ENCODE measurements around the gene SLC23A2.
A peak's percentile ranks its signal among the peaks of the same experiment; 100 is the strongest.

SLC23A2 gene

DNA sequence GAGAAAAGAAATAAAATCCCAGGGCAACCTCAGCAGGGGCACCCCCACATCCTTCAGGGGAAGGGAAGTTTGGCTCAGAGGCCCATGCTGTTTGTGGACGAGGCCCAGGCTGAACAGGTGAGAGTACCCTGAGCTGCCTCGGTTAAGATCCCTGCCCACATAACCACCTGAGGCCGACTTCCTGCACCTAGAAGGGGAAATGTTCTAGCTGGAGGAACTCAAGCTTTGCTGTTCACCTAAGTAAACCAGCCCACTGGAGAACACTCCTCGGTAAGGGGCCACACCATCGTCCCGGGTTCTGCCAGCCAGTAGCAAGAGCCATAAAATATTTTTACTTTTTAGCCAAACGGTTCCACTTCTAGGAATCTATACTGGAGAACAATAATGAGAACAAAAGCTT is 88.2 kb downstream of the SLC23A2 start:
- H3K4me3 ChIP-seq (ENCODE audit: low read depth, low read length): no peak overlapping the region
- no peak for DNase-seq (ENCODE audit: low read depth)
- TF ChIP-seq, protein P1, sequence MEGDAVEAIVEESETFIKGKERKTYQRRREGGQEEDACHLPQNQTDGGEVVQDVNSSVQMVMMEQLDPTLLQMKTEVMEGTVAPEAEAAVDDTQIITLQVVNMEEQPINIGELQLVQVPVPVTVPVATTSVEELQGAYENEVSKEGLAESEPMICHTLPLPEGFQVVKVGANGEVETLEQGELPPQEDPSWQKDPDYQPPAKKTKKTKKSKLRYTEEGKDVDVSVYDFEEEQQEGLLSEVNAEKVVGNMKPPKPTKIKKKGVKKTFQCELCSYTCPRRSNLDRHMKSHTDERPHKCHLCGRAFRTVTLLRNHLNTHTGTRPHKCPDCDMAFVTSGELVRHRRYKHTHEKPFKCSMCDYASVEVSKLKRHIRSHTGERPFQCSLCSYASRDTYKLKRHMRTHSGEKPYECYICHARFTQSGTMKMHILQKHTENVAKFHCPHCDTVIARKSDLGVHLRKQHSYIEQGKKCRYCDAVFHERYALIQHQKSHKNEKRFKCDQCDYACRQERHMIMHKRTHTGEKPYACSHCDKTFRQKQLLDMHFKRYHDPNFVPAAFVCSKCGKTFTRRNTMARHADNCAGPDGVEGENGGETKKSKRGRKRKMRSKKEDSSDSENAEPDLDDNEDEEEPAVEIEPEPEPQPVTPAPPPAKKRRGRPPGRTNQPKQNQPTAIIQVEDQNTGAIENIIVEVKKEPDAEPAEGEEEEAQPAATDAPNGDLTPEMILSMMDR (IDR thresholded peaks at IDR 0.05; ENCODE audit: insufficient read depth, low read depth, low read length, missing control alignments): no peak

DNA sequence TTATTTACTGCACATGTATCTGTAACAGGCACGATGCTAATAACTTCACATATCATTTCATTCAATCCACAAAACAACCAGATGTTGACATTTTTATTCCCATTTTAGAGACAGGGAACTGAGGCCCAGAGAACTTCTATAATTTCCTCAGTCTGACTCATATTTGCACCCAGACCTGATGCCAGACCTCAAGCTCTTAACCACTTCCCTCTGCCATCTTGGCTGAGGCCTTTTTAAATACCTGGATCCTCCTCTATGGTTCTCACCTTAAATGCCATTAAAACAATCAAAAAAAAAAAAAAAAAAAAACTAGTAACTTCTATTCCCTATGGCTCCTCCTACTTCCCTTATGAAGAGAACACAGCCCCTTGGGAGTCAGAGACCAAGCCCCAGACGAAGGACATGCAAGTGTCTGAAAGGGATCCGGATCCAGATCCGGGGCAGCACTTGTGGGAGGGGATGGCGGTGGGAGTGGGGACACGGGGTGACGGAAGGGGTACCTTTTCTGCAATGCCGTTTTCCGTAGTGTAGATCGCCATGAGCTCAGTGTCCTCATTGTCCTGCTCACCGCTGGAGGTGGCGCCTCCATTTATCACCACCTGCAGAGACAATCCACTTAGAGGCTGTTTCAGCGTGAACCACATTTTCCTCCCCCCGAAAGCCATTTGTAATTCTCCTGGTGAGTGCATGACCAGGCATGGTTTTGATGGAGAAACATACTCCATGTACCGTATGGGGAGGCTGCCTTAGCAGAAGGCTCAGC is 88.7 kb downstream of the SLC23A2 start:
- TF ChIP-seq, protein P1 (IDR thresholded peaks at IDR 0.05; ENCODE audit: insufficient read depth, low read depth, low read length, missing control alignments): no peak
- no peak overlapping the region for H3K4me3 ChIP-seq (ENCODE audit: low read depth, low read length)
- peak; percentile 19 for DNase-seq (ENCODE audit: low read depth)

DNA sequence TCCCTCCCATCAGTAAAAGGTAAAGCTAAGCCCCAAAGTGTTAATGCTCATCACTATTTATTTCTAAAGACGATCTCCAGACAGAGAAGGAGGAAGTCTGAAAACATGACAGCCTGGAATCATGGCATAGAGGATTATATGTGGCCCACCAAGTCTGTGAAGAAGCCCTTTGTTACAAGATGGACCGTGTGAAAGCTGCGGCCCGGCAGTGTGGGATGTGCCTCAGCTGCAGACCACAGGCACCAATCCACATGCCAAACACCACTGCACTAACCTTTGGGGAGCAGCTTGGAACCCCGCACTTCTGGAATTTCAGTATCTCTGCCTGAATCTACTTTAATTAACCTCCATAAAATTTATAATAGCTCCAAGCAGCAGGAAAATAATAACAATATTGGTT is 90.4 kb downstream of the SLC23A2 start:
- TF ChIP-seq, protein P1 (IDR thresholded peaks at IDR 0.05; ENCODE audit: insufficient read depth, low read depth, low read length, missing control alignments): no peak
- DNase-seq (ENCODE audit: low read depth): no peak
- H3K4me3 ChIP-seq (ENCODE audit: low read depth, low read length): no peak overlapping the region

DNA sequence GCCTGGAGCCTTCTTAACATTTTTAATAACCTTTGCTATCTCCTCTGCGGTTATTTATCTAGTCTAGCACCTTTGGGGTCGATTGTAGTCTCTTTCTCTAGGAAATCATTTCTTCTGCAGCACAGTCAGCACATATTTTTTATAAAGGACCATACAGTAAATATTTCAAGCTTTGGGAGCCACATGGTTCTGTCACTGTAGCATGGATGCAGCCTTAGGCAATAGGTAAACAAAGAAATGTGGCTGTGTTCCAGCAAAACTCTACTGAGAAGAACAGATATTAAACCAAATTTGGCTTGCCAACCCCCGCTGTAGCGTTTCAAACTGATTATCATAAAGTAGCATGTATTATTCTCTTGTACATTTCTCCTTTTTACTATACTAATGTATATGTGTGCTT is 95.7 kb downstream of the SLC23A2 start:
- DNase-seq (ENCODE audit: low read depth): no peak
- H3K4me3 ChIP-seq (ENCODE audit: low read depth, low read length): no peak overlapping the region
- TF ChIP-seq, protein P1 (IDR thresholded peaks at IDR 0.05; ENCODE audit: insufficient read depth, low read depth, low read length, missing control alignments): no peak

DNA sequence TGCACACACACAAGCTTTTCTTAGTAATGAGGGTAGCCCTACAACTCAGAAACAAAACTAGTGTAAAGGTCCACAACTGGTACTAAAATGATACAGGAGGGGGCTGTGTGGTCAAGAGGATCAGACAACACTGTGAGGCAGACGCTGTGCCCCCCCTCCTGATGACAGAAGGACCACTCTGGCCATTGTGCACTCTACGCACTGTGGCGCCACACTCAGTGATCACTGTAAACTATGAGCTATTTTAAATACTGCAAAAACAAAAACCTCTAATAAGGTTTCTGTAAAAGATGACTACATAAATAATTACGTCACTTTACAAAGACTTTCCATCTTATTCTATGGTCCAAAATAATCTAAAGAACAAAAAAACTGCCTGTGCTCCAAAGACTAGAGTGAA is 96.1 kb downstream of the SLC23A2 start:
- no peak overlapping the region for H3K4me3 ChIP-seq (ENCODE audit: low read depth, low read length)
- TF ChIP-seq, protein P1 (IDR thresholded peaks at IDR 0.05; ENCODE audit: insufficient read depth, low read depth, low read length, missing control alignments): no peak
- no peak for DNase-seq (ENCODE audit: low read depth)

DNA sequence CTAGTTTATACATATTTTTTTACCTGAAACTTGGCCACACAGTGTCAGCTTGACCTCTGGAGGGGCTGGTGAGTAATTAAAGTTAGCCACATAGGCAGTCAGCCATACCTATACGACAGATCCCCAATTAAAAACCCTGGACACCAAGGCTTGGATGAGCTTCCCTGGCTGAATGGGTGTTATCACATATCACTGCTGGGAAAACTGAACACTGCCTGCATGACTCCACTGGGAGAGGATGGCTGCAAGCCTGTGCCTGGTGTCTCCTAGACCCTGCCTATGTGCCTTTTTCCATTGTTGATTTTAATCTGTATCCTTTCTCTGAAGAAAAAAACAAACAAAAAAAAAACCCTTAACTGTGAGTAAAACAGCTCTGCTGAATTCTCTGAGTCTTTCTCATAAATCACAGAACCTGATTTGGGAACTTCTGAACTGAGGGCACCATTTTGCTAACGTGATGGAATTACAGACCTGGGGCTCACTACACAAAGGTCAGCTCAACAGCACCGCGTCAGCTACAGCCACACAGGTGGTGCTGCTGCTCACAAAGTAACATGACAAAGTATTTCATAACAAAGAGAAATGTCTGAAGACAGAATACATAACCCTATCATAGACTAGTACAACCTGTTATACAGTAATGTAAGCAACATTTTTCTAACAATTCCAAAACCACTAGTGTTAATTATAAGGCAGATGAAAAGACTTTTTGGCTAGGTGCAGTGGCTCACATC is 97.0 kb downstream of the SLC23A2 start:
- TF ChIP-seq, protein P1 (IDR thresholded peaks at IDR 0.05; ENCODE audit: insufficient read depth, low read depth, low read length, missing control alignments): no peak
- DNase-seq (ENCODE audit: low read depth): no peak

More for the DNA sequence above, 97.0 kb downstream of the SLC23A2 start:
- H3K4me3 ChIP-seq (ENCODE audit: low read depth, low read length): no peak overlapping the region

Measured in GM12865 (cell line).